H1 (cell line): ENCODE measurements around the gene ETFB. TPM values are rescaled to one million over a fixed set of nuclear protein-coding genes. Genes with fewer than 3 reads are reported as not detected.

Experiments
- CTCF ChIA-PET: fragments of 300-600 bp; sonication (Branson Sonifier 250); formaldehyde crosslinking; loops from one replicate; lab custom pipeline; 2021; ENCODE audit not compliant: partially characterized antibody; lab: Charles Lee
- POLR2A ChIA-PET: fragments of 300-600 bp; sonication (Branson Sonifier 250); formaldehyde crosslinking; loops from one replicate; lab custom pipeline; 2021; ENCODE audit warnings: inconsistent platforms; ENCODE audit not compliant: partially characterized antibody; lab: Charles Lee
- DNase-seq, 2 experiments: peaks; one replicate each; pipeline versions ENCODE4 v3.0.0 to v3.0.0-alpha.2; 2010 to 2022; ENCODE audit warnings: low spot score in 2 of 2, low read depth in 1 of 2, mixed read lengths in 1 of 2
- FAIRE-seq: peaks from 2 replicates; lab custom pipeline; 2011; peaks lifted over from hg19 to GRCh38; lab: Jason Lieb, UNC
- H2AFZ ChIP-seq: 2 replicates; pipeline ENCODE4 v1.8.1; 2012; ENCODE audit warnings: low read length, inconsistent platforms
- H2AK5ac ChIP-seq: 2 replicates; pipeline ENCODE4 v1.6.1; 2013; ENCODE audit warnings: low read depth, low read length
- H2BK120ac ChIP-seq: replicated peaks from 2 replicates; pipeline ENCODE3; 2013; ENCODE audit warnings: low read depth, low read length, inconsistent platforms
- H2BK12ac ChIP-seq: 2 replicates; pipeline ENCODE4 v1.6.1; 2013; ENCODE audit warnings: low read depth, low read length
- H2BK15ac ChIP-seq: 2 replicates; pipeline ENCODE4 v1.6.1; 2013; ENCODE audit warnings: low read length
- H2BK20ac ChIP-seq: 2 replicates; pipeline ENCODE4 v1.6.1; 2013; ENCODE audit warnings: low read length
- H2BK5ac ChIP-seq: 2 replicates; pipeline ENCODE4 v1.6.1; 2013; ENCODE audit warnings: low read depth, low read length
- H3K14ac ChIP-seq: 2 replicates; pipeline ENCODE4 v1.6.1; 2013; ENCODE audit warnings: inconsistent platforms; ENCODE audit not compliant: insufficient read length
- H3K18ac ChIP-seq: 2 replicates; pipeline ENCODE4 v1.6.1; 2013; ENCODE audit warnings: low read length; ENCODE audit errors: extremely low read depth
- H3K23ac ChIP-seq: 2 replicates; pipeline ENCODE4 v1.6.1; 2013; ENCODE audit warnings: inconsistent platforms; ENCODE audit not compliant: insufficient read length
- H3K23me2 ChIP-seq: 2 replicates; pipeline ENCODE4 v1.6.1; 2013; ENCODE audit warnings: low read depth, low read length
- H3K27ac ChIP-seq: 2 replicates; pipeline ENCODE4 v1.6.1; 2011; ENCODE audit warnings: low read depth, low read length, inconsistent platforms
- H3K27me3 ChIP-seq, 4 experiments: replicated peaks in 1 of 4; 1 replicate in 1 of 4; 2 replicates in 3 of 4; pipeline versions ENCODE4 v1.6.1 to v1.8.1; 2011 to 2013; ENCODE audit warnings: low read length in 3 of 4, mild to moderate bottlenecking in 3 of 4, inconsistent platforms in 2 of 4, mixed read lengths in 2 of 4, moderate library complexity in 1 of 4; ENCODE audit not compliant: control insufficient read depth in 3 of 4, insufficient read depth in 3 of 4; ENCODE audit errors: extremely low read depth in 1 of 4
- H3K36me3 ChIP-seq, 4 experiments: 2 replicates each; pipeline versions ENCODE4 v1.6.1 to v1.8.1; 2011 to 2013; ENCODE audit warnings: mild to moderate bottlenecking in 4 of 4, low read length in 3 of 4, moderate library complexity in 2 of 4, control low read depth in 1 of 4, inconsistent platforms in 1 of 4; ENCODE audit not compliant: insufficient read depth in 4 of 4, control insufficient read depth in 2 of 4
- H3K4ac ChIP-seq: replicated peaks from 2 replicates; pipeline ENCODE3; 2013; ENCODE audit warnings: low read length, low read depth, mixed read lengths, inconsistent platforms; ENCODE audit not compliant: insufficient read length
- H3K4me1 ChIP-seq, 4 experiments: replicated peaks in 1 of 4; 1 replicate in 1 of 4; 2 replicates in 3 of 4; pipeline versions ENCODE4 v1.6.1 to v1.8.1; 2011 to 2013; ENCODE audit warnings: low read length in 3 of 4, inconsistent platforms in 2 of 4, mixed read lengths in 1 of 4; ENCODE audit not compliant: insufficient read depth in 4 of 4, control insufficient read depth in 3 of 4
- H3K4me2 ChIP-seq, 2 experiments: 2 replicates each; pipeline versions ENCODE4 v1.6.1 to v1.8.1; 2011 to 2013; ENCODE audit warnings: low read depth in 2 of 2, low read length in 2 of 2, control low read depth in 1 of 2, inconsistent platforms in 1 of 2, mild to moderate bottlenecking in 1 of 2; ENCODE audit not compliant: insufficient read depth in 1 of 2
- H3K4me3 ChIP-seq, 4 experiments: fragments of 200-600, 300-600 bp in 1 of 4; sonication (generic), shearing (Covaris generic), sonication (Bioruptor Twin) in 1 of 4; 2 replicates each; pipeline versions ENCODE4 v1.5.1 to v1.8.1; 2011 to 2016; ENCODE audit warnings: low read length in 4 of 4, low read depth in 3 of 4, control low read depth in 2 of 4, inconsistent platforms in 2 of 4, mild to moderate bottlenecking in 2 of 4, mixed read lengths in 1 of 4, moderate library complexity in 1 of 4; ENCODE audit not compliant: insufficient read depth in 2 of 4; ENCODE audit errors: extremely low read depth in 1 of 4
- H3K56ac ChIP-seq: replicated peaks from 2 replicates; pipeline ENCODE3; 2013; ENCODE audit warnings: low read depth, mild to moderate bottlenecking, mixed read lengths, low read length, inconsistent platforms; ENCODE audit not compliant: insufficient read length
- H3K79me1 ChIP-seq: 2 replicates; pipeline ENCODE4 v1.6.1; 2013; ENCODE audit warnings: low read depth, low read length, control low read depth
- H3K79me2 ChIP-seq, 2 experiments: 2 replicates each; pipeline versions ENCODE4 v1.6.1 to v1.8.1; 2012 to 2013; ENCODE audit warnings: low read length in 2 of 2, mild to moderate bottlenecking in 2 of 2, inconsistent platforms in 1 of 2; ENCODE audit not compliant: insufficient read depth in 2 of 2, control insufficient read depth in 1 of 2
- H3K9ac ChIP-seq, 4 experiments: replicated peaks in 1 of 4; 1 replicate in 1 of 4; 2 replicates in 3 of 4; pipeline versions ENCODE4 v1.6.1 to v1.8.1; 2011 to 2013; ENCODE audit warnings: low read depth in 3 of 4, low read length in 3 of 4, control low read depth in 2 of 4, mild to moderate bottlenecking in 2 of 4, moderate library complexity in 2 of 4, inconsistent platforms in 1 of 4; ENCODE audit errors: extremely low read depth in 1 of 4
- H3K9me3 ChIP-seq, 2 experiments: 2 replicates each; pipeline versions ENCODE4 v1.6.1 to v1.8.1; 2012 to 2013; ENCODE audit warnings: mild to moderate bottlenecking in 2 of 2, moderate library complexity in 2 of 2, control low read depth in 1 of 2, inconsistent platforms in 1 of 2, low read depth in 1 of 2, low read length in 1 of 2, mixed read lengths in 1 of 2; ENCODE audit not compliant: insufficient read depth in 2 of 2
- H4K20me1 ChIP-seq, 2 experiments: replicated peaks in 1 of 2; 2 replicates each; pipeline versions ENCODE3 to v1.8.1; 2011 to 2013; ENCODE audit warnings: inconsistent platforms in 2 of 2, low read length in 2 of 2, mild to moderate bottlenecking in 1 of 2; ENCODE audit not compliant: insufficient read depth in 2 of 2, control insufficient read depth in 1 of 2
- H4K5ac ChIP-seq: 2 replicates; pipeline ENCODE4 v1.6.1; 2013; ENCODE audit warnings: low read length, low read depth, mixed read lengths, inconsistent platforms; ENCODE audit not compliant: insufficient read length
- H4K8ac ChIP-seq: 2 replicates; pipeline ENCODE4 v1.8.0; 2013; ENCODE audit warnings: mild to moderate bottlenecking, moderate library complexity, low read length, inconsistent platforms; ENCODE audit not compliant: insufficient read depth; ENCODE audit errors: extremely low read depth
- H4K91ac ChIP-seq: replicated peaks from 2 replicates; pipeline ENCODE3; 2013; ENCODE audit warnings: low read length, mixed read lengths, inconsistent platforms; ENCODE audit not compliant: insufficient read length
- ATF2 ChIP-seq: IDR thresholded peaks from 2 replicates; pipeline ENCODE4 v1.6.1; 2012; ENCODE audit warnings: low read length, inconsistent platforms
- MAX ChIP-seq: IDR thresholded peaks from 2 replicates; pipeline ENCODE4 v1.6.1; 2012; ENCODE audit warnings: inconsistent platforms
- WGBS, 2 experiments: shearing (Covaris generic) in 1 of 2; methylation state at CpG; one replicate each; pipeline versions ENCODE4 v1.1.6 to v1.1.7; 2013 to 2015; ENCODE audit warnings: low lambda C conversion rate in 2 of 2, mixed read lengths in 2 of 2, inconsistent platforms in 1 of 2, low coverage in 1 of 2, missing lambda C conversion rate in 1 of 2; ENCODE audit not compliant: insufficient replicate concordance in 2 of 2, insufficient coverage in 1 of 2, insufficient read length in 1 of 2; ENCODE audit errors: extremely low coverage in 1 of 2, missing lambda C conversion rate in 1 of 2; 5-methylcytosine and 5-hydroxymethylcytosine counted together
- polyA plus RNA-seq, 7 experiments: library from polyadenylated mRNA; depleted of rRNA in 3 of 7; stranded (reverse) in 5 of 7; unstranded in 2 of 7; fragments of >200 nt in 5 of 7; fragments of 200-250 nt in 2 of 7; gene quantifications; 1 replicate in 5 of 7; 2 replicates in 1 of 7; 4 replicates in 1 of 7; pipeline versions ENCODE4 v1.2.1 to v1.2.3, GENCODE V29; 2011 to 2013; ENCODE audit warnings: missing spikeins in 2 of 7, mixed read lengths in 2 of 7
- total RNA-seq: library from RNA; stranded (reverse); fragmentation: NEBNext Ultra II Directional; extraction: Animal tissue kit (Norgen Biotek cat#: 25700); gene quantifications from 2 replicates; pipeline ENCODE4 v1.2.1, GENCODE V29; 2021

The ETFB gene
- total and polyA plus RNA-seq, 2 of the 8 experiments (the other 6 are each of a cell fraction or from before 2014, with no cell fraction given) = 40.0 to 66.5 TPM

- Histone ChIP-seq H3K18ac (peak overlapping the region; percentile 78), H2BK5ac (0 out of 2 replicates have a peak overlapping the region, but pooled peaks have one; percentile 79), H3K79me1 (no peaks in the 10 kb centered on the region), H4K91ac (no peak overlapping the region), H3K79me2 (no peaks in the 10 kb centered on the region), H2BK120ac (no peak overlapping the region), H3K23me2 (peaks cover 13% of the 10 kb centered on the region), H4K20me1 (no peaks in the 10 kb centered on the region), H2BK15ac (no peak overlapping the region), H3K36me3 (peaks cover 0 to 3% (median 0%) of the 10 kb centered on the region in 4 experiments; a peak in 1 of 8 replicates), H2AFZ (peak overlapping the region; percentile 99), H2BK12ac (no peak overlapping the region), H3K4me3 (peak overlapping the region; percentile 56 to 72 (median 66)), H3K14ac (no peak overlapping the region), H3K27ac (0 out of 2 replicates have a peak overlapping the region, but pooled peaks have one; percentile 41), H4K5ac (peak overlapping the region; percentile 76), H3K9me3 (no peaks in the 10 kb centered on the region; a peak in 1 of 4 replicates), H3K4ac (no peak overlapping the region), H2AK5ac (no peak overlapping the region), H3K23ac (no peak overlapping the region), H3K27me3 (peaks cover 0 to 18% (median 11%) of the 10 kb centered on the region in 4 experiments; a peak in 5 of 7 replicates), H3K9ac (peak overlapping the region; percentile 30 to 49 (median 40); a peak in 5 of 7 replicates), H3K4me2 (peak overlapping the region; percentile 65 to 83), H2BK20ac (no peak overlapping the region), H3K4me1 (peaks cover 0 to 20% (median 16%) of the 10 kb centered on the region in 4 experiments; a peak in 6 of 7 replicates), H4K8ac (peak overlapping the region; percentile 92; the same call in 1 of the 2 replicates), H3K56ac (peak overlapping the region; percentile 74)
- DNase-seq = peak; percentile 39 to 95
- ChIA-PET CTCF (interaction anchor here (0.6 to 4.9 kb wide), 24 partner anchors 10 to 646 kb away, joined by 3 to 42 read pairs (median 3); partner anchors contain the start of gene LIM2), POLR2A (interaction anchor here (0.7 to 3.9 kb wide), 9 partner anchors 10 to 57 kb away, joined by 3 to 19 read pairs (median 4); partner anchors contain the start of gene CLDND2)
- FAIRE-seq = no peak
- 17% methylated on average over 27 of the region's 43 CpGs; no CpG with 5 or more reads in 1 of the 2 experiments for WGBS, 2 experiments
- TF ChIP-seq ATF2 = no peak
- peak; percentile 78 for TF ChIP-seq MAX
Measured at GRCh38 chr19:51338563-51339312, 27.4 kb downstream of the ETFB start.
